Fibroblast of lung (primary cell): ENCODE data around the gene ADH5.

Experiments
- CTCF ChIP-seq, 2 donors: IDR thresholded peaks in 1 of 2; conservative IDR thresholded peaks in 1 of 2; 1 replicate in 1 of 2; 2 replicates in 1 of 2; pipeline ENCODE4 v1.5.1; 2011 to 2012; ENCODE audit warnings: low read length in 2 of 2, control low read depth in 1 of 2, inconsistent platforms in 1 of 2, low read depth in 1 of 2, mild to moderate bottlenecking in 1 of 2
- EZH2 ChIP-seq: IDR thresholded peaks from 2 replicates; pipeline ENCODE4 v1.5.1; 2012; ENCODE audit warnings: low read length, control low read depth, mild to moderate bottlenecking; ENCODE audit errors: missing control alignments

- TF ChIP-seq EZH2 (no peak), CTCF (conservative IDR thresholded peaks at IDR 0.05 in 1 of 2, IDR thresholded peaks at IDR 0.05 in 1 of 2; ENCODE audit: low read depth in 1 of 2, low read length in 2 of 2) (no peak)
These were observed 29.0 kb downstream of the ADH5 start for GRCh38 chr4:99059550-99059949.
